Left renal pelvis (tissue), 4 donors: ENCODE measurements around the gene PDGFB. TPM values are rescaled to one million over a fixed set of nuclear protein-coding genes. Genes with fewer than 3 reads are reported as not detected.

ENCODE experiments used
- DNase-seq, 4 donors: peaks; one replicate each; pipeline ENCODE4 v3.0.0-alpha.2; 2013; ENCODE audit warnings: low read depth in 4 of 4, low spot score in 3 of 4
- polyA plus RNA-seq, 4 donors: library from polyadenylated mRNA; unstranded; fragments of 120-200 nt; gene quantifications; one replicate each; pipeline ENCODE4 v1.2.1, GENCODE V29; 2013; ENCODE audit not compliant: insufficient read length in 4 of 4

The PDGFB gene
- polyA plus RNA-seq, 4 donors, result 8.3 to 15.6 (median 14.5) TPM

GRCh38 chr22:39214006-39214382 is 30.8 kb downstream of the PDGFB start:
- DNase-seq, result no peak

DNA sequence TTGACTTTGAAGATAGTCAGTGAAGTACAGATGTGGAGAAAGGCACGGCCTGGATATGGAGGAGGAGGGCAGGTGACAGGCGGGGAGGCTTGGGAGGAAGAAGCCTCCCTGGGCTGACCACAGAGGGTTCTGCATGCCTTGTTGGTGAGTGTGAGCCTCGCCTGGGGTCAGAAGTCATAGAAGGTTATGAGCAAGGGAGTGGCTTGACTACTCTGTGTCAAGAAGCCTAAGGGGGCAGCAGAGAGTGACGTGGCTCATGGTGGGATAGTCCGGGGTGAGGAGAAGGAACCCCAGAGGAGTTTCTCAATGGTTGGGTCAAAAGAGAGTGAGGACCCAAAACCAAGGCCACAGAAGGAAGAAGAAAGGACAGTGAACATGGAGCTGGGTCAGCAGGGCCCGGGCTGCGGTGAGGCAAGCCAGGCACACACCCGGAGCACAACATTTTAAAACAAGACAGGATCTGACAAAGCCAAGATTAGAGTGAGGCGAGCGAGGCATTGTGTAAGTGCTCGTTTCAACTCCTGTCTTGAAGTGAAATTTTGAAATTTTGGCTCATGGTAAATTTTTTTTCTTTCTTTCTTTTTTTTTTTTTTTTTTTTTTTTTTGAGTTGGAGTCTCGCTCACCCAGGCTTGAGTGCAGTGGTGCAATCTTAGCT is 31.9 kb downstream of the PDGFB start:
- no peak for DNase-seq

DNA sequence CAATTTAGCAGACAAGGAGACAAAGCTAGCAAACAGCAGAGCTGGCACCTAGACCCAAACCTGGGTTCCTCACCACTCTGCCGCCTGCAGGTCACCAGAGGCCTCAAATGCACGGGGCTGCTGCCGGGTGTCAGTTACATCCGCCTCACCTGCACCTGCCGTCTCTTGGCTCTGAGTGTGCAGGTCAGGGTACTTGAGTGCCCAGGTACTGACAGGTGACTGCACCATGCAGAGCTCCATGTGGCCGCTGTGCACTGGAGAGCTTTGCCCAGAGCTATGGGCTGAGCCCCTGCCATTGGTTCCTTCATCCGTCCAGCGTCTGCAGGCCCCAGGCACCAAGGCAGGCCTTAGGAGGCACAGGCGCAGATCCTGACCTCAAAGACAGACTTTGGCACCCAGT is 35.0 kb downstream of the PDGFB start:
- no peak for DNase-seq

DNA sequence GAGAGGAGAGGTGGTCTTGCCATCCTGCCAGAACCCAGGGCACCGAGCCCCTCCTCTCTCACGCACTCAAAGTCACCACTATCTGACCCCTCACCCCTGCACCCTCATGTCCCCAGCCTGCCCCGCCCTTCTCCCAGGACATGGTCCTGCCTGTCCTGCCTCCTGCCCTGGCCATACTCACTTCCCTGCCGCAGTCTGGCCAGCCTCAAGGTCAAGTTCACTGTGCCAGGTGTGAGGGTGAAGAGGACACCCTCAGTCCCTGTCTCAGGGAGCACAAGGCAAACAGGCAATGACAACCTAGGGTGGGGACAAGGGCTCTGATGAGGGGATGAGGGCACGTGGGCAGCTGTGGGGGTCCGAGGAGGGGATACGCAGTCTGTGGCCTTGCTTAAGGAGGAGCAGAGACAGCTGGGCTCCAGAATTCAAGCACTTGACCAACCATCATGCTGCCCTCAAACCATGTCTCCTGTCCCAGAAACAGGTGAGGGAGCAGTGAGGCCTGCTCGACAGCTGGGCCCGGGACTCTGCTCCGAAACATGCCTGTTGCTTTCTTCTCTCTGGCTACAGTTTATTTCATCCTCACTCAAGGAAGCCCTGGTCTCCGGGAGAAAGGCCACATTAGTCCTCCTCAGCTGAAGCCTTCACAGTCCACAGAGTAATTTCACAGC is 36.6 kb downstream of the PDGFB start:
- no peak for DNase-seq

DNA sequence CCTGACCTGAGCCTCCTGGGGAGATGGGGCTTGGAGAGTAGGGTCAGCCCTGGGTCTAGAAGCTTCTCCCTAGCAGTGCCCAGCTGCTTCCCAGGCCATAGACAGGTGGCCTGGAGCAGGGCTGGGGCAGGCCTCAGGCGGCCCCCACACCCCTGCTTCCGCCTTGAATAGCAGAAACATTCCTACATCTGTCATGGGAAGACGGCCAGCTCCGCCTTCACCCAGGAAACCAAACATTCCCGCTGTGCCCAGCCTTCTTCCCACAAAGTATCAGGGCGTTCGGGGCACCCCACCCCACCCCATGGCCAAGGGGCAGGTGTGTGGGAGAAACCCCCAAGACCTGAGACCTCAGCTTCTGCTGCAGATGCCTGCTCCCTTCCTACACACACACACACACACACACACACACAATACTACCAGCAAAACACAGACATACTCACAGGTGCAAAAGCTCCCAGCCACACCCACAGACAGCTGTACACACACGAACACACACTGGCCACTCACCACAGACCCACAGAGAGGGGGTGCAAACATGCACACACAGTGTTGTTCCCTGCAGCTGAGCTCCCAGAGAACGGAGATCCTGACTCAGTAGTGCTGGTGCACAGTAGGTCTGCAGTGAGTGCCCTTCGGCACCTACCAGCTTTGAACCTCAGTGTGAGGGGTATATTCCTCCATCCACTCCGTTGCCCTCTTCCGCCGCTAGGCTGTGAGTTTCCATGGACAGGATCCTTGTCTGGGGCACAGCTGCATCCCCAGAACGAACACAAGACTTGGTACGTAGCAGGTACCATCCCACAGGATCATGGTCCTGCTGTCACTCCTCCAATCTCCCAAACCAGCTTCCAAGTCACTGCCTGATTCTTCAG is 37.4 kb downstream of the PDGFB start:
- DNase-seq, result no peak

DNA sequence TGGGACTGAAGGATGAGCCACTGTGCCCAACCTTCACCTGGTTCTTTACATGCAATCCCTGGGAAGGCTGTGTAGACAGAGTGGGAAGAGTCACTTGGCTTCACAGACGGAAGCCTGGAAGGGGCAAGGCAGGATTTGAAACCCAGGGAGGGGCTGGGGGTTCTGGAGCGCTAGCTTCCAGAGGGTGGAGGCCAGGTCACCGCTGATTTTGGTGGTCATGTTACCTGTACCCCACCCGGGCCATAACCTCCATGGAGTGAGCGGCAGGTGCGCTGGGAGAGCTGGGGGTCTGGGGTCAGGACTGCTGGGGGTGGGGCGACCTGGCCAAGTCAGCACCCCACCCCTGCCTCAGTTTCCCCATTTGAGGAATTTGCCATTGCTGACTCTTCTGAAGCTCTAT is 38.3 kb downstream of the PDGFB start:
- DNase-seq, result no peak

- no peak for DNase-seq
These were observed 39.3 kb downstream of the PDGFB start for GRCh38 chr22:39205344-39206021.

DNA sequence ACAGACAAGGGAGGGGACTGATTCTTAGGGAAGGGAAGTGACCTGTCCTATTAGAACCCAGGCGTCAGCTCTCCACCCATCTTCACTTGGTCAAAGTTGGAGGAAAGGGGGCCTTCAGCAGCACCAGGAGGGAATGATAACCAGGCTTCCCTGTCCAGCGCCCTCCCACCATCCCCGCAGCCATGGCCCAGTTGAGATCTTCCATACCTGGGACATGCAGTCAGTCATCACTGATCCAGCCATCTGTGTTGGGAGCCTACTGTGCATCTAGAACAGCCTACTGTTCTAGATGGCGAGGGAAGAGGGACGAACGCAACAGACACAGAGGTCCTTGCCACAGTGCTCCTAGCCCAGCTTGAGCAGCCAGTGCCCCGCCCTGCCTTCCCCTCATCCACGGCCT is 40.6 kb downstream of the PDGFB start:
- DNase-seq, result no peak

DNA sequence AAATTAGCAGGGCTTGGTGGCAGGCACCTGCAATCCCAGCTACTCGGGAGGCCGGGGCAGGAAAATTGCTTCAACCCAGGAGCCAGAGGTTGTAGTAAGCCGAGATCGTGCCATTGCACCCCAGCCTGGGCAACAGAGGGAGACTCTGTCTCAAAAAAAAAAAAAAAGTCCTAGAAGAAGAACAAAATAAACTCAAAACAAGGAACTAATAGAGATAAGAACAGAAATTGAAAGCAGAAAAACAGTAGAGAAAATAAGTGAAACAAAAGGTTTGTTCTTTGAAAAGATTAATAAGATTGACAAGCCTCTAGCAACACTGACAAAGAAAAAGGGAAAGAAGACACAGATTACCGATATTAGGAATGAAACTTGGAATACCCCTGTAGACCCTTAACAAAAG is 47.2 kb downstream of the PDGFB start:
- DNase-seq, result no peak

DNA sequence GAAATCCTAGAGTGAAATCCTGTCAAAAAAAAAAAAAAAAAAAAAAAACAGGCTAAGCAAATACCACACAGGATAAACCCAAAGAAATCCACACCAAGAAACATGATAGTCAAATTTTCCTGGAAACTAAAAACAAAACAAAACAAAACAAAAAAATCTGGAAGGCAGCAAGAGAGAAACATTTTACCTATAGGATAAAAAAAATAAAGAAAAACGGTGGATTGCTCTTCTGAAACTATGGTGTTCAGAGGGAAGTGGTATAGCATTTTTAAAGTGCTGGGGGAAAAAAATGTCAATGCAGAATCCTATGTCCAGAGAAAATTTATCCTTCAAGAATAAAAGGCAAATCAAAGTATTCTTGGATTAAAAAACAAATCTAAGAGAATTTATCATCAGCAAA is 50.7 kb downstream of the PDGFB start:
- no peak for DNase-seq

GRCh38 chr22:39188809-39189208 is 56.0 kb downstream of the PDGFB start:
- DNase-seq, result no peak

GRCh38 chr22:39185601-39186012 is 59.2 kb downstream of the PDGFB start:
- no peak for DNase-seq

DNA sequence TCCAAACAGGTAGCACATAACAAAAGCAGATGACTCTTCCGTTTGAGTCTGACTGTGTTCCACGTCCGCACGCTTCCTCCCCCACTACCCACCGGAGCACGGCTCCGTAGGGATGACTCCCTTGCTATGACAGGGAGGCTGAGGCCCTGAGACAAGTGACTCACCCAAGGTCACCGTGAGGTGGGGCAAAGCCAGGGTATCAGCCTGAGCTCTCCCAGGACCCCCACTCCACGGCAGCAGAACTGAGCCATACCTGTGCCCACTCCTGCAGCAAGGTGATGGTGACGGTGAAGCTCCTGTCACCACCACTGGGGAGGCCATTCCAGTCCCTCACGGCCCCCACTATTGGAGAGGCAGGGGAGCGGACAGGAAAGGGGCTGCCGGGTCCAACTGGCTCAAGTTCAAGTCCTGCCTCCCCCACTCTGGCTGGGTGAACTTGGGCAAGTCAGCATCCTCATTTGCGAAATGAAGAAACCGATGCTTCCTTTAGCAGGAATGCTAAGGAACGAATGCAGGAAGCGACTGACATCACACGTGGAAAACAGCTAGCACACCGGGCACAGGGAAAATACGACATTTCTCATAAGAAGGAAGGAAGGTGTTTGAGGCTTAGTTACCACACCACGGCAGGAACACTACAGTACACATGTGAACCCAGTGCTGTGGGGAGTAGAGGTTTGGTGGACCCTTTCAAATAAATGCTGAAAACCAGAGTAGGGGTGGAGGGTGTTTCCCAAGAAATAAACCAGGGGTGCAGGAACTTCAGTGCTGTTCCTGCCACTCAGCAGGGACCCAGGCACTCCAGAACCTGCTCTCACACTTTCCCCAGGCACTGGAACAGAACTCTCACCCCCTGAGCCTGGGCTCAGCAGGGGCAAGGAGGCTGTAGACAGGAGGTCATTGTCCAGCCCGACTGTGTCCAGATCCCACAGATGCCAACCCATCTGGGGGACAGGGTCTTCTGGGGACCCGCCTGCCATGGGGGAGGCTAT is 59.9 kb downstream of the PDGFB start:
- no peak for DNase-seq

GRCh38 chr22:39183991-39184585 is 60.7 kb downstream of the PDGFB start:
- DNase-seq, result no peak

GRCh38 chr22:39182478-39183030 is 62.2 kb downstream of the PDGFB start:
- no peak for DNase-seq

DNA sequence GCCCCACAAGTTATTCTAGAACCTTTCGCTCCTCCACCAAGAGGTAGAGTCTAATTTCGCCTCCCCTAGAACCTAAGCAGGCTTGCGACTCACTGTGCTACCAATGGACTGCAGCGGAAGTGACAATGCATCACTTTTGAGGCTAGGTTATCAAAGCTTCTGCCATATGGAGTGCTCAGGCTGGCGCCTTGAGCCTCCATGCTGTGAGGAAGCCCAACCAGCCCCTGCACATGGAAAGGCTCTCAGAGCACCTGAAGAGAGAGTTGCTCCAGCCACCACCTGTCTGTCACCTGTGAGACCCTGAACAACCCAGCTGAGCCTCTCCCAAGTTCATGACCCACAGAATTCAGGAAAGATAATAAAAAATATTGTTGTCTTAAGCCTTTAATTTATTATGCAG is 63.0 kb downstream of the PDGFB start:
- no peak for DNase-seq

- DNase-seq, result no peak
These were observed 63.4 kb downstream of the PDGFB start for GRCh38 chr22:39181356-39181755.

DNA sequence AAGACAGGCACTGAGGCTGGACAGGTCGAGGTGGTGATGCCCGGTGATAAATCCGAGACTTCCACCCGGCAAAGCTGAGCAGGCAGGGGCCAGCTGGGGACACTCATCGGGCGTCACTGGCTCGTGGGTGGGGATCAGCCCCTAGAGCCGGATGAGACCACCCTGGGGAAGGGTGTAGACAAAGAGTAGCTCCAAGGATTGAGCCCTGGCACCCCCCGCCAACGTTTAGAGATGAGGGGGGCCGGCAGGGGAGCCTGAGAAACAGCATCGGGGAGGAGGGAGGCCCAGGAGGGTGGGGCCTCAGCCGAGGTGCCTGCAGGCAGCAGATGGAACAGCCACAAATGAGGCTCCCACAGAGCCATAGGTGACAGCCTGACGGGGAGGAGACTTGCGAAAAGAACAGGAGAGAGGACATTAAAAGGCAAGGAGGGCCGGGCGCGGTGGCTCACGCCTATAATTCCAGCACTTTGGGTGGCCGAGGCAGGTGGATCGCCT is 64.9 kb downstream of the PDGFB start:
- DNase-seq, result no peak

DNA sequence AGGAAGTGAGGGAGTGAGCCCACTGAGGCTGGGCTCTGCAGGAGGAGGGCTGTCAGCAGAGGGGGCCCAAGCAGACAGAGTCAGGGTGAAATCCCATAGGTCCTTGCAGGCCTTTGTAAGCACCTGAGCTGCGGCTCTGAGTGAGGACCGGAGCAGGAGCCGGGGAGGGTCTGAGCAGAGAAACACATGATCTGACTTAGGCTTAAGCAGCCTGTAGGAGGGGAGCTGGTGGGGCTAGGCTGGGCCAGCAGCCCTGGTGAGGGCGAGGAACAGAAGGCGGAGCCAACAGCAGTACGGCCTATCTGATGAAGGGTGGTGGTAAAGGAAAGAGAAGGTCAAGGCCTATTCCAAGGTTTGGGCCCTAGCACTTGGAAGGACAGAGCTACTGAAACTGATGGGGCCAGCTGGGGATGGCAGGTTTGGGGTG is 65.4 kb downstream of the PDGFB start:
- DNase-seq, result no peak
